Osteocyte (in vitro differentiated cells): Measurements from ENCODE around the gene SIPA1L3. TPM values are rescaled to one million over a fixed set of nuclear protein-coding genes. Genes with fewer than 3 reads are reported as not detected.

Experiments used
- DNase-seq: peaks from one replicate; pipeline ENCODE4 v3.0.0; 2021; ENCODE audit warnings: mixed read lengths; ENCODE audit not compliant: unreplicated experiment; ENCODE audit errors: extremely low spot score
- H3K27ac Mint-ChIP-seq: one replicate; pipeline ENCODE4 v1.8.0; 2021; ENCODE audit warnings: mild to moderate bottlenecking, mixed read lengths; ENCODE audit not compliant: unreplicated experiment
- H3K27me3 Mint-ChIP-seq: one replicate; pipeline ENCODE4 v1.8.0; 2021; ENCODE audit warnings: mixed read lengths; ENCODE audit not compliant: unreplicated experiment
- H3K36me3 Mint-ChIP-seq: one replicate; pipeline ENCODE4 v1.8.0; 2021; ENCODE audit warnings: mixed read lengths; ENCODE audit not compliant: unreplicated experiment
- H3K4me1 Mint-ChIP-seq: one replicate; pipeline ENCODE4 v1.8.0; 2021; ENCODE audit warnings: mixed read lengths; ENCODE audit not compliant: unreplicated experiment
- H3K4me3 Mint-ChIP-seq: one replicate; pipeline ENCODE4 v1.8.0; 2021; ENCODE audit warnings: mild to moderate bottlenecking, moderate library complexity, mixed read lengths; ENCODE audit not compliant: unreplicated experiment
- H3K9me3 Mint-ChIP-seq: one replicate; pipeline ENCODE4 v1.8.0; 2021; ENCODE audit warnings: mixed read lengths; ENCODE audit not compliant: unreplicated experiment
- CTCF ChIP-seq: fragments of 200-600 bp; sonication (generic); IDR thresholded peaks from 2 replicates; pipeline ENCODE4 v1.5.0; 2021; ENCODE audit warnings: antibody characterized with exemption, mild to moderate bottlenecking, moderate library complexity
- total RNA-seq: library from RNA; stranded (reverse); gene quantifications from 2 replicates; pipeline ENCODE4 v1.2.1, GENCODE V29; 2021

Gene SIPA1L3
- total RNA-seq, 1 donor from 2014 or later: 27.1 TPM

GRCh38 chr19:37872383-37872782, 34.6 kb upstream of the SIPA1L3 start:
- H3K4me1 Mint-ChIP-seq: no peaks in the 10 kb centered on the region

GRCh38 chr19:37874784-37875183, 32.2 kb upstream of the SIPA1L3 start:
- H3K4me3 Mint-ChIP-seq: no peak overlapping the region
- TF ChIP-seq CTCF: no peak
- no peak overlapping the region for H3K27ac Mint-ChIP-seq
- no peaks in the 10 kb centered on the region for H3K36me3 Mint-ChIP-seq
- H3K27me3 Mint-ChIP-seq: no peaks in the 10 kb centered on the region
- no peaks in the 10 kb centered on the region for H3K4me1 Mint-ChIP-seq
- DNase-seq: no peak
- H3K9me3 Mint-ChIP-seq: peaks cover 16% of the 10 kb centered on the region

More at GRCh38 chr19:37872383-37872782, 34.6 kb upstream of the SIPA1L3 start:
- TF ChIP-seq CTCF: no peak
- Mint-ChIP-seq H3K27ac (no peak overlapping the region), H3K4me3 (no peak overlapping the region), H3K36me3 (no peaks in the 10 kb centered on the region), H3K27me3 (no peaks in the 10 kb centered on the region), H3K9me3 (peaks cover 15% of the 10 kb centered on the region)
- DNase-seq: no peak

GRCh38 chr19:37876032-37876431, 31.0 kb upstream of the SIPA1L3 start:
- no peaks in the 10 kb centered on the region for H3K4me1 Mint-ChIP-seq
- DNase-seq: no peak
- no peaks in the 10 kb centered on the region for H3K36me3 Mint-ChIP-seq
- no peak for TF ChIP-seq CTCF
- no peaks in the 10 kb centered on the region for H3K27me3 Mint-ChIP-seq
- H3K9me3 Mint-ChIP-seq: peaks cover 10% of the 10 kb centered on the region
- H3K27ac Mint-ChIP-seq: no peak overlapping the region
- no peak overlapping the region for H3K4me3 Mint-ChIP-seq

GRCh38 chr19:37877147-37877546, 29.9 kb upstream of the SIPA1L3 start:
- no peak for TF ChIP-seq CTCF
- Mint-ChIP-seq H3K4me3 (no peak overlapping the region), H3K4me1 (no peaks in the 10 kb centered on the region), H3K27me3 (no peaks in the 10 kb centered on the region), H3K9me3 (peaks cover 8% of the 10 kb centered on the region), H3K36me3 (no peaks in the 10 kb centered on the region), H3K27ac (no peak overlapping the region)
- no peak for DNase-seq

- Mint-ChIP-seq H3K4me1 (no peaks in the 10 kb centered on the region), H3K4me3 (no peak overlapping the region), H3K9me3 (peaks cover 13% of the 10 kb centered on the region), H3K27ac (no peak overlapping the region), H3K36me3 (no peaks in the 10 kb centered on the region), H3K27me3 (peaks cover 2% of the 10 kb centered on the region)
- DNase-seq: no peak
- TF ChIP-seq CTCF: no peak
Measured at GRCh38 chr19:37885392-37885791, 21.6 kb upstream of the SIPA1L3 start.
